Testis (tissue), 3 donors: ENCODE results near the gene SMARCD1. TPM values are rescaled to one million over a fixed set of nuclear protein-coding genes. Genes with fewer than 3 reads are reported as not detected.
"Not testable (repeated sequence)": the region's sequence is repeated elsewhere in the genome, so short reads cannot be mapped to it uniquely, and the experiment has no call there.

ENCODE experiments used
- DNase-seq: peaks from one replicate; pipeline ENCODE4 v3.0.0-alpha.2; 2019
- H3K27ac ChIP-seq, 2 donors: fragments of 200-600 bp; sonication (generic); one replicate each; pipeline ENCODE4 v1.5.1; 2019
- H3K27me3 ChIP-seq: fragments of 200-600 bp; sonication (generic); one replicate; pipeline ENCODE4 v1.5.1; 2019
- H3K36me3 ChIP-seq: fragments of 200-600 bp; sonication (generic); one replicate; pipeline ENCODE4 v1.5.1; 2017; ENCODE audit warnings: low read depth; ENCODE audit errors: missing control alignments
- H3K4me1 ChIP-seq: fragments of 200-600 bp; sonication (generic); one replicate; pipeline ENCODE4 v1.5.1; 2019
- H3K4me3 ChIP-seq, 2 donors: fragments of 200-600 bp; sonication (generic); one replicate each; pipeline ENCODE4 v1.5.1; 2017 to 2019
- H3K9me3 ChIP-seq: fragments of 200-600 bp; sonication (generic); one replicate; pipeline ENCODE4 v1.5.1; 2017
- POLR2A ChIP-seq: fragments of 450-650 bp; IDR thresholded peaks from one replicate; pipeline ENCODE4 v1.6.1; 2017; ENCODE audit warnings: antibody characterized with exemption, mild to moderate bottlenecking, moderate library complexity
- WGBS, 2 donors: methylation state at CpG; one replicate each; pipeline ENCODE4 v1.1.5; 2018; 5-methylcytosine and 5-hydroxymethylcytosine counted together
- intact Hi-C: fragments of 100-400 bp; cut with DNase I; formaldehyde crosslinking; loops from one replicate; pipeline ENCODE4 v1.15.1; 2023; ENCODE audit warnings: low total_unique reads
- polyA plus RNA-seq: library from polyadenylated mRNA; stranded (reverse); fragments of 350-450 nt; fragmentation: Illumina TruSeq; extraction: RNeasy Lipid Tissue Mini Kit (QIAGEN cat#74804); gene quantifications from one replicate; pipeline ENCODE4 v1.2.3, GENCODE V29; 2014; ENCODE audit warnings: low read depth, low replicate concordance; ENCODE audit not compliant: insufficient read depth
- total RNA-seq, 2 donors: library from RNA; depleted of rRNA; stranded (reverse); fragments of >200 nt; gene quantifications; one replicate each; pipeline ENCODE4 v1.2.3, GENCODE V29; 2016
- TF ChIP-seq, protein P1 (sequence below), 3 experiments: fragments of 450-650 bp in 2 of 3; fragments of 200-600 bp in 1 of 3; sonication (generic) in 1 of 3; IDR thresholded peaks; one replicate each; pipeline ENCODE4 v1.5.1; 2016 to 2019; ENCODE audit warnings: antibody characterized with exemption in 3 of 3, mild to moderate bottlenecking in 2 of 3, moderate library complexity in 1 of 3

Gene SMARCD1
- total and polyA plus RNA-seq, 3 donors from 2014 or later: 67.3 to 99.0 (median 87.6) TPM

DNA sequence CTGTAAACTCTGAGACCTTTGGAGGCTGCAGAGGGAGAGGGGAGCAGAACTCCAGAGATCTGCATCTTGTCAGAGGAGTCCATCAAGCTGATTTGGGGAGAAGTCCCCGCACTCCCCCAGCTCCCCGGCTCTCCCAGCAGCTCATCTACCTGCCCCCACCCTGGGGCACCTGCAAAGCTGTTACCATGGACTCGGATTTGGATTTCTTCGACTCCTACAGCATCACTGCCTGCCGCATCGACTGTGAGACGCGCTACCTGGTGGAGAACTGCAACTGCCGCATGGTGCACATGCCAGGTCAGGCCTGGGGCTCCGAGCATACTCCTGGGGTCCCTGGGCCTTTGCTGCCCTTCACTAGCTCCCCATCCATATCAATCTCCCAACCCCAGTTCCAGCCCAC is 6.9 kb upstream of the SMARCD1 start:
- Histone ChIP-seq H3K4me3 (no peak overlapping the region), H3K36me3 (no peaks in the 10 kb centered on the region), H3K9me3 (no peaks in the 10 kb centered on the region), H3K27me3 (no peaks in the 10 kb centered on the region), H3K4me1 (peaks cover 4% of the 10 kb centered on the region), H3K27ac (no peak overlapping the region)
- WGBS, 2 donors: 91 to 93% methylated on average over 5 to 10 of the region's 10 CpGs
- DNase-seq: no peak
- intact Hi-C loops: no loop called here
- TF ChIP-seq, protein P1, sequence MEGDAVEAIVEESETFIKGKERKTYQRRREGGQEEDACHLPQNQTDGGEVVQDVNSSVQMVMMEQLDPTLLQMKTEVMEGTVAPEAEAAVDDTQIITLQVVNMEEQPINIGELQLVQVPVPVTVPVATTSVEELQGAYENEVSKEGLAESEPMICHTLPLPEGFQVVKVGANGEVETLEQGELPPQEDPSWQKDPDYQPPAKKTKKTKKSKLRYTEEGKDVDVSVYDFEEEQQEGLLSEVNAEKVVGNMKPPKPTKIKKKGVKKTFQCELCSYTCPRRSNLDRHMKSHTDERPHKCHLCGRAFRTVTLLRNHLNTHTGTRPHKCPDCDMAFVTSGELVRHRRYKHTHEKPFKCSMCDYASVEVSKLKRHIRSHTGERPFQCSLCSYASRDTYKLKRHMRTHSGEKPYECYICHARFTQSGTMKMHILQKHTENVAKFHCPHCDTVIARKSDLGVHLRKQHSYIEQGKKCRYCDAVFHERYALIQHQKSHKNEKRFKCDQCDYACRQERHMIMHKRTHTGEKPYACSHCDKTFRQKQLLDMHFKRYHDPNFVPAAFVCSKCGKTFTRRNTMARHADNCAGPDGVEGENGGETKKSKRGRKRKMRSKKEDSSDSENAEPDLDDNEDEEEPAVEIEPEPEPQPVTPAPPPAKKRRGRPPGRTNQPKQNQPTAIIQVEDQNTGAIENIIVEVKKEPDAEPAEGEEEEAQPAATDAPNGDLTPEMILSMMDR (IDR thresholded peaks at IDR 0.05): no peak
- no peak for TF ChIP-seq POLR2A

DNA sequence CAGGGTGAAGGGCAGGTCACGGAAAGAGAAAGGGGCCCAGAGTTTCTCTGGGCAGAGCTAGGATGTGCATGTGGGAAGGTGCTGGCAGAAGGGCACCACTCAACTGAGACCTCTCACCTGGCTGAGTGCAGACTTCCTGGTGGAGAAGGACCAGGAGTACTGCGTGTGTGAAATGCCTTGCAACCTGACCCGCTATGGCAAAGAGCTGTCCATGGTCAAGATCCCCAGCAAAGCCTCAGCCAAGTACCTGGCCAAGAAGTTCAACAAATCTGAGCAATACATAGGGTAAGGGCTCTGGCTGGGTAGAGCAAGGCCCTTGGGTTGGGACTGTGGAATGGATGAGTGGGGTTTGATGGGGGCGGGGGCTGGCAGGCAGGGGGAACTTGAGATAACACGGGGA is 5.4 kb upstream of the SMARCD1 start:
- Histone ChIP-seq H3K27me3 (no peaks in the 10 kb centered on the region), H3K36me3 (no peaks in the 10 kb centered on the region), H3K27ac (no peak overlapping the region), H3K4me1 (peaks cover 7% of the 10 kb centered on the region), H3K9me3 (no peaks in the 10 kb centered on the region), H3K4me3 (no peak overlapping the region)
- no peak for DNase-seq
- TF ChIP-seq, protein P1 (IDR thresholded peaks at IDR 0.05): no peak
- no peak for TF ChIP-seq POLR2A
- WGBS, 2 donors: 84 to 90% methylated on average over 5 of the region's 5 CpGs
- intact Hi-C loops: no loop called here

DNA sequence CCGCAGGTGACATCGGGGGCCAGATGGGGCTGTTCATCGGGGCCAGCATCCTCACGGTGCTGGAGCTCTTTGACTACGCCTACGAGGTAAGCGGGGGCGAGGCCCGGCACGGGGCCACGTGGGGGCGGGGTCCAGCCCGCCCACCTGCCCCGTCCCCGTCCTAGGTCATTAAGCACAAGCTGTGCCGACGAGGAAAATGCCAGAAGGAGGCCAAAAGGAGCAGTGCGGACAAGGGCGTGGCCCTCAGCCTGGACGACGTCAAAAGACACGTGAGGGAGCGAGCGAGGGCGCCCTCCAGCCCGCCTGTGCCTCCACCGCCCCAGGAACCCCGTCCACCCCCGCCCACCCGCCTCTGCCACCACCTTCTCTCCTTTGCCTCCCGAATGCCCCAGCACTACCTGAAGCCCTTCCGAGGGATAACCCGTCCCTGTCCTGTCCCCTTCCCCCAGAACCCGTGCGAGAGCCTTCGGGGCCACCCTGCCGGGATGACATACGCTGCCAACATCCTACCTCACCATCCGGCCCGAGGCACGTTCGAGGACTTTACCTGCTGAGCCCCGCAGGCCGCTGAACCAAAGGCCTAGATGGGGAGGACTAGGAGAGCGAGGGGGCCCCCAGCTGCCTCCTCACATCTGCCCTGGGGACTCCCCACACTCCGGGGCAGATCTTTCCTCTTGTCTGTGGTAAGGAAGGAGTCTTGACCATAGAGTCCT is 3.9 kb upstream of the SMARCD1 start:
- DNase-seq: no peak
- no peak overlapping the region for H3K4me3 ChIP-seq
- no peaks in the 10 kb centered on the region for H3K36me3 ChIP-seq
- 42 to 47% methylated on average over 8 to 46 of the region's 46 CpGs for WGBS, 2 donors
- H3K27me3 ChIP-seq: no peaks in the 10 kb centered on the region
- intact Hi-C loops: no loop called here
- H3K27ac ChIP-seq: no peak overlapping the region
- TF ChIP-seq, protein P1 (IDR thresholded peaks at IDR 0.05): no peak
- TF ChIP-seq POLR2A: no peak
- peaks cover 8% of the 10 kb centered on the region for H3K4me1 ChIP-seq
- no peaks in the 10 kb centered on the region for H3K9me3 ChIP-seq

DNA sequence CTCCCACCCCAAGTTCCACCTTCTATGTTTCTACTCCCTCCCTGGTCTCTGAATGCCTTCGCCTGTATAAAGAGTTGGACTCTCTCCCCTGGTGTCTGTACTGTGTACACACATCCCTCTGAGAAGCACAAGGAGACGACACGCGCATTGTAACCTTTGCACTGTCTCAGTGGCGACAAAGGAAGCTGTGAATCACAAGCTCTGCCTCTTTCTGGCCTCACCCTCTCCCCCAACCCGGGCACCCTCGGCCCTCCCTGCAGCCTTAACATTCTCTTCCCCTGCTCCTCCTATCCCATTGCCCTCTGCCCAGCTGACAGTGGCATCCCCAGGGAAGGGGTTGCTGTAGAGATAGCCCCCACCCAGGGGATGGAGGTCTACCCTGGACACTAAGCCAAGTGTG is 2.5 kb upstream of the SMARCD1 start:
- intact Hi-C loops: no loop called here
- no peak overlapping the region for H3K4me3 ChIP-seq
- 85% methylated on average over 7 of the region's 7 CpGs for WGBS, 2 donors

DNA sequence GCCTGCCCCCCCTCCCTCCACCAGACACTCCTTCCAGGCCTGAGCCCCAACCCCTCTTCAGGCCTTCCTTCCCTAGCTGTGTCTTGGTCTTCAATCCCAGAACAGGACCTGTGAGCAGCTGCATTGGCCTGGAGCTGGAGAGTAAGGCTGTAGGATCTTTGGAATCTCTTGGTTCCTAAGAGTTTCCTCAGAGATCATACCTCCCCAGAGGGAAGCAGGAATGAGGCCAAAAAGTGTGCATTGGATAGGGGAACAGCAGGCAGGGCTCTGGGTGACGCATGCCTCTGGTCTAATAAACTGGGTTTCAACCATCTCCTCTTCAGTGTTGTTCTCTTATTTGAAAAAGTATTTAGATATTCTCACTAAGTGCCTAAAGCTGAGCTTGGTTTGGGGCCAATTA is 1.8 kb upstream of the SMARCD1 start:
- Histone ChIP-seq H3K4me1 (peaks cover 8% of the 10 kb centered on the region), H3K9me3 (no peaks in the 10 kb centered on the region), H3K27ac (no peak overlapping the region), H3K36me3 (no peaks in the 10 kb centered on the region), H3K27me3 (no peaks in the 10 kb centered on the region), H3K4me3 (no peak overlapping the region)
- 55 to 68% methylated on average over 1 of the region's 1 CpG for WGBS, 2 donors
- TF ChIP-seq, protein P1 (IDR thresholded peaks at IDR 0.05): no peak
- no peak for TF ChIP-seq POLR2A
- DNase-seq: no peak
- intact Hi-C loops: no loop called here

More for the DNA sequence above, 2.5 kb upstream of the SMARCD1 start:
- no peaks in the 10 kb centered on the region for H3K36me3 ChIP-seq
- no peak for DNase-seq
- H3K9me3 ChIP-seq: no peaks in the 10 kb centered on the region
- no peak overlapping the region for H3K27ac ChIP-seq
- peaks cover 8% of the 10 kb centered on the region for H3K4me1 ChIP-seq
- TF ChIP-seq POLR2A: no peak
- H3K27me3 ChIP-seq: no peaks in the 10 kb centered on the region

DNA sequence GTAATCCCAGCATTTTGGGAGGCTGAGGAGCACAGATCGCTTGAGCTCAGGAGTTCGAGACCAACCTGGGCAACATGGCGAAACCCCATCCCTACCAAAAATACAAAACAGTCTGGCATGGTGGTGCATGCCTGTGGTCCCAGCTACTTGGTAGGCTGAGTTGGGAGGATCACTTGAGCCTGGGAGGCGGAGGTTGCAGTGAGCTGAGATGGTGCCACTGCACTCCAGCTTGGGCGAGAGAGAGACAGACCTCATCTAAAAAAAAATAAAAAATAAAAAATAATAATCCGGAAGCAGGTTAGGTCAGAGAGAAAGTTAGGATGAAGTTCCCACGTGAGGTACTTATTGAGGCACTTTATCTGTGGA is 750 bp upstream of the SMARCD1 start:
- H3K36me3 ChIP-seq, intact Hi-C loops: not testable (repeated sequence)
- WGBS, 2 donors: 29% methylated on average over 7 of the region's 7 CpGs

More for the DNA sequence above, 750 bp upstream of the SMARCD1 start:
- not testable (repeated sequence) for H3K9me3 ChIP-seq, H3K4me1 ChIP-seq, DNase-seq, H3K27me3 ChIP-seq
- peak overlapping the region; percentile 89 to 96 for H3K27ac ChIP-seq
- peak overlapping the region; percentile 81 to 97 for H3K4me3 ChIP-seq
